ENCODE measurements around the gene PKMYT1.
A peak's percentile ranks its signal among the peaks of the same experiment; 100 is the strongest.

PKMYT1 gene

GRCh38 chr16:2980227-2981176, at the start of gene PKMYT1:
Gene PKMYT1 (minus strand): TSS chr16:2980446. CDS start chr16:2979657, 789 bp downstream.
- peak in 54 of 56 donors; percentile 46 to 94 (median 82) for DNase-seq

- DNase-seq, result no peak
Observed at GRCh38 chr16:3029491-3030221, 49.4 kb upstream of the PKMYT1 start.

- DNase-seq, result no peak
Observed at GRCh38 chr16:3028716-3029319, 48.6 kb upstream of the PKMYT1 start.

DNA sequence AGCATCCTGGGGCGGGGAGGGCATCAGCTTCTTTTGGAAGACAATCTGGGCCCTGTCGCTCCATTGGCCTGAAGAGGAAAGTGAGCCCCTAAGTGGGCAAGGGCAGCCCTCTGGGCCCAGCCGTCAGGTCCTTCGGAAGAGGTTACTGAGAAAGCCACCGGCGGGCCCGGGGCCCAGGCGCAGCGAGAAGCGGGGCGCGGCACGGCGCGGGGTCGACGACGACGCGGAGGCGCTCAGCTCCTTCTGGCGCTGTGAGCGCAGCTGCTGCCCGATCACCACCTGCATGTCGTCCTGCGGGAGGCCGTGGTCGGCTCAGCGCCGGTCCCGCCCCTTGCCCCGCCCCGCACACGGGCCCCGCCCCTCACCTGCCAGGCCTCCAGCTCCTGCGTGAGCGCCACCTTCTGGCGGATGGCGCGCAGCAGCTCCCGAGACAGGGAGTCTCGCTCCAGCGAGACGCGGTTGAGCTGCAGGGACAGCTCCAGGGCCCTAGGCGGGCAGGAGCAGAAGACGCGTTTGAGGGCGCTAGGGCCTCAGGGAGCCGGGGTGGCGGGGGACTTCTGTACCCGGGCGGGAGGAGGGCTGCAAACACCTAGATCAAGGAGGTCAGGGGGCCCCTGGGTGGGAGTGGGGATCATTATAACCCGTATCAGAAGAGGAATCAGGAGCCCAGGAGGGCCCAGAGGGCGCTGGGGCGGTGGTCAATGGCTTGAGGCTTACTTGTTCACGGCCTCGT, 47.9 kb upstream of the PKMYT1 start:
- DNase-seq, result peak in 42 of 56 donors; percentile 9 to 85 (median 53)

DNA sequence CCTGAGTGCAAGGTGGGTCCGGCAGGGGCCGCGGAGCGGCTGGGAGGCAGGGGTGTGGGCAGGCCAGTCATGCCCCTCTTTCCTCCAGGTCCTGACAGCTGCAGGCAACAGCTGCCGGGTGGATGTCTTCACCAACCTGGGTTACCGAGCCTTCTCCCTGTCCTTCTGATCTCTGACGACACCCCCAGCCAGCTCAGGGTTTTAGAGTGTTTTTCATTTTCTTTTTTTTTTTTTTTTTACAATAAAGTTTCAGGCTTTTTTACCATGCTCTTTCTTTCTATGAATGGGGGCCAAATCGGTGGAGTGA, 47.2 kb upstream of the PKMYT1 start:
- DNase-seq, result no peak

GRCh38 chr16:3026609-3027488, 46.6 kb upstream of the PKMYT1 start:
- DNase-seq, result no peak

- DNase-seq, result no peak
Observed at GRCh38 chr16:3026003-3026378, 45.7 kb upstream of the PKMYT1 start.

- DNase-seq, result no peak
Observed at GRCh38 chr16:3025032-3026002, 45.1 kb upstream of the PKMYT1 start.

DNA sequence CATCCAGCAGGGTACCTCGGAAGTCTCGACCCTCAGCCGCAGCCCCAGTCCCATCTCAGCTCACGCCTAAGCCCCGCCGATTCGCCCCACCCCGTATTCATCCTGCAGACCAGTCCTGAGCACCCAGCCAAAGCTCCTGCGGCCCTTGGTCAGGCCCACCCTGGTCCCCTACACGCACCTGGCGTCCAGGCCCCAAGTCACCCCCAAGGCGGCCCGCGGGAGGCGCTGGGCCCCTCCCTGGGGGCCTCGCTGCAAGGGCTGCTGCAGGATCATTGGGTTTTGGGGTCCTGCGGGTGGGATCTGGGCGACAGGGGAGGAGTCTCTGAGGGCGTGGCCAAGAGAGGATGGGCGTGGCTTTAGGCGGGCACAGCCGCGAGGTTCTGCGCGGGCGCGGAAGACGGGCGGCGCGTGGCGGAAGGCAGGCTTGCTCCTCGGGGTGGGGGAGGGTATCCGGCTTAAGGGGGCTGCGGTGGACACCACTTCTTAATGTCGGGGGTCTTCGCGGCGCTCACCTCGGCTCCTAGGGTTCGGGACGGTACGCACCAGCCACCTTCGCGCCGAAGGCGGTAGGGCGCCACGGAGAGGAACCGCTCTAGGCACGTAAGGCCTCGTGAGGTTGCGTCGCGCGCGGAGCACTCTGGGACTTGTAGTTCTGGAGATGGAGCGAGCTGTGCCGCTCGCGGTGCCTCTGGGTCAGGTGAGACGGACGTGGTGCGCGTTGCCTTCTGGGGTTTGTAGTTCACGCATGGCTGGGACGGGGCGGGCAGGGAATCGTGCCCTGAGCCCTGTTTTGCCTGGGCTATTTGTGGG, 43.6 kb upstream of the PKMYT1 start, which contains the start of the genes HCFC1R1 and THOC6:
TSS of gene HCFC1R1 (minus strand) at position 274 of the 810 bp plus-strand sequence. CDS start at position 273, 1 bp downstream.
TSS of gene THOC6 (plus strand) at position 367 of the 810 bp plus-strand sequence. CDS start at position 659, 292 bp downstream.
- peak; percentile 77 to 98 (median 95) for DNase-seq

DNA sequence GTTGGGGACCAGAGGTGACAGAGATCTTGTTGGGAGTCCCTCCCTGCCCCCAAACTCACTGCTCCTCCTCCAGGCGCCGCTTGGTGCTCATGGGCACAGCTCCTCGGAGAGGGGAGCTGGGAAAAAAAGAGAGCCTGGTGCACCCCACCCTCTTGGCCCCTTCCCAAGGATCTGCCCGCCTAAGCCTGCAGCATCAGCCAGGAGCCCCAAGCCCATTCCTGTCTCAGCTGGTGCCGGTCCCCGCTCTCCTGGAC, 43.1 kb upstream of the PKMYT1 start:
- peak in 34 of 56 donors; percentile 21 to 76 (median 59) for DNase-seq

DNA sequence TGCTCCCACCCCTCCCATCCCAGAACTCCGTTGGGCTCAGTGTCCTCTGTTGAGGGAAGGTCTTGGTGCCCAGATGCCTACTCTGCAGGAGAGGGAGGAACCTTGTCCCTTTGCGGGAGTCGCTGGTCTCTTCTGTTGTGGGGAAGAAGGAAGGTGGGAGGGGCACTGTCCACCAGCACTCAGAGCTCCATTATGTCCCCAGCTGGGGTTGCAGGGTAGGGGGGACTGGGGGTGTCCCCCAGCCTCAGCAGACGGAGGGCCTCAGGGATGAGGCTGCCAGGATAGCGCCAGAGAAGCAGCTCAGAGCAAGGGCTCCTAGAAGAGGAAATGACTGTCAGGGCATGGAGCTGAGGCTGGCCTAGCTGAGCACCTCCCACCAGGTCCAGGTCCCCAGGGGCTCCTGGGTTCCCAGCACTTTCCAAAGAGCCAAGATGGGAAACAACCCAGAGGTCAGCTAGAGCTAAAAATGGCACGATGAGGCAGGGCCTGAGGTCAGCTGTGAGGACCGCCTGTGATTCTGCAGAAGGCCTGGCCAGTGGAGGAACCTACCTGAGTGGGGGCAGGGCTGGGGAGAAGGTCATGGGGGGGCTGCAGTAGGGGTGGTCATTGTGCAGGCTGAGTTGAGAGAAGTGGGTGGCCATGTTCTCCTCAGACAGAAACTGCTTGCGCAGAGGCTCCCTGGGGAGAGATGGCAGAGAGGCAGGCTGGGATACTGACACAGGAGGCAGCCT, 42.6 kb upstream of the PKMYT1 start:
- DNase-seq, result peak in 5 of 56 donors; percentile 8 to 49 (median 39)

- peak in 45 of 56 donors; percentile 5 to 89 (median 58) for DNase-seq
Observed at GRCh38 chr16:3022208-3022683, 42.0 kb upstream of the PKMYT1 start.

DNA sequence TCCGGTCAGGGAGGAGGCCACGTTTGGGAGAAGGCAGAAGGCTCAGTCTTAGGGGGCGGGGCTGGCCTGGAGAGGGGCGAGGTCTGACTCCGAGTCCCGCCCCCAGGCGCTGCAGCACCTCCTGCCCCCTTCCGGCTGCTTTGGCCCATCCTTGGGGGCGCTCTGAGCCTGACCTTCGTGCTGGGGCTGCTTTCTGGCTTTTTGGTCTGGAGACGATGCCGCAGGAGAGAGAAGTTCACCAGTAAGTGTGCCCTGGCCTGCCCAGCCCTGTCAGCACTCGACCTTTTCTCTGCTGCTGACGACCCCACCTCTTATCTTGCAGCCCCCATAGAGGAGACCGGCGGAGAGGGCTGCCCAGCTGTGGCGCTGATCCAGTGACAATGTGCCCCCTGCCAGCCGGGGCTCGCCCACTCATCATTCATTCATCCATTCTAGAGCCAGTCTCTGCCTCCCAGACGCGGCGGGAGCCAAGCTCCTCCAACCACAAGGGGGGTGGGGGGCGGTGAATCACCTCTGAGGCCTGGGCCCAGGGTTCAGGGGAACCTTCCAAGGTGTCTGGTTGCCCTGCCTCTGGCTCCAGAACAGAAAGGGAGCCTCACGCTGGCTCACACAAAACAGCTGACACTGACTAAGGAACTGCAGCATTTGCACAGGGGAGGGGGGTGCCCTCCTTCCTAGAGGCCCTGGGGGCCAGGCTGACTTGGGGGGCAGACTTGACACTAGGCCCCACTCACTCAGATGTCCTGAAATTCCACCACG, 41.4 kb upstream of the PKMYT1 start:
- peak in 25 of 56 donors; percentile 7 to 70 (median 29) for DNase-seq

- peak in 22 of 56 donors; percentile 7 to 86 (median 29) for DNase-seq
Observed at GRCh38 chr16:3020604-3021448, 40.6 kb upstream of the PKMYT1 start.

GRCh38 chr16:3020247-3020603, 40.0 kb upstream of the PKMYT1 start, which contains the start of gene TNFRSF12A:
Gene TNFRSF12A (plus strand): TSS chr16:3020368. CDS start chr16:3020398, 30 bp downstream.
- peak in 30 of 56 donors; percentile 7 to 64 (median 25) for DNase-seq

Measured in nucleus accumbens (tissue), 56 donors.